Forelimb muscle (tissue), 1 donor: ENCODE measurements around the gene HYAL2. TPM values are rescaled to one million over a fixed set of nuclear protein-coding genes. Genes with fewer than 3 reads are reported as not detected.
"Not testable (repeated sequence)": the region's sequence is repeated elsewhere in the genome, so short reads cannot be mapped to it uniquely, and the experiment has no call there.

Experiments
- DNase-seq: peaks from one replicate; pipeline ENCODE4 v3.0.0-alpha.2; 2013; ENCODE audit warnings: low read depth
- polyA plus RNA-seq: library from polyadenylated mRNA; unstranded; fragments of 120-200 nt; gene quantifications from one replicate; pipeline ENCODE4 v1.2.1, GENCODE V29; 2013; ENCODE audit not compliant: insufficient read length

HYAL2 gene
- polyA plus RNA-seq, 1 donor = 39.7 TPM

- not testable (repeated sequence) for DNase-seq
Measured at GRCh38 chr3:50312041-50312440, 10.5 kb downstream of the HYAL2 start.

GRCh38 chr3:50304601-50305000 lies 17.9 kb downstream of the HYAL2 start:
- no peak for DNase-seq

- DNase-seq = no peak
Measured at GRCh38 chr3:50303013-50303815, 19.3 kb downstream of the HYAL2 start, which contains the start of gene HYAL1. Gene HYAL1, minus strand, starts transcription at chr3:50303574. Its CDS starts 618 bp downstream, at chr3:50302956.

GRCh38 chr3:50302095-50303012 lies 20.2 kb downstream of the HYAL2 start:
- DNase-seq = no peak

DNA sequence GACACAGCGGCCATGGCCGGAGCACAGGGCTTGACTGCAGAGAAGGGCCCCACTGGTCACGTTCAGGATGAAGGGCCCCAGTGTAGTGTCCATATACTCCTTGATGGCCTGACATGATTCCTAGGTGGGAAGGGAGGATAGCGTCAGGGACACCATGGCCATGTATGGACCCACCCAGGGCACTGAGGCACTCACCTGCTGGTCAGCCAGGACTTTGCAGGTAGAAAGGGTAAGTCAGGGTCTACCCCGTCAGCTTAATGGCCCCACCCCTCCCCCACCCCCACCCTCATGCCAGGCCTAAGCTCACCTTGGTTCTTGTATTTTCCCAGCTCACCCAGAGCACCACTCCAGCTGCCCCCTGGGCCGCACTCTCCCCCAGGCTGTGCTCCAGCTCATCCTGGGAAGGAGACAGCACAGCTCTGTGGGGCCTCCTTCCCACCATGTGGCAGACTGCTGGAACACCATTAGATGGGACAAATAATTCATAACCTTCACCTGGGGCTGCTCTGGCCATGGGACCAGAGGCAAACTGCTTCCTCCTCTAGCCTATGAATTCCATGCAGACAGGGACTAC lies 21.8 kb downstream of the HYAL2 start:
- no peak for DNase-seq

GRCh38 chr3:50299929-50300680 lies 22.4 kb downstream of the HYAL2 start:
- DNase-seq = no peak

DNA sequence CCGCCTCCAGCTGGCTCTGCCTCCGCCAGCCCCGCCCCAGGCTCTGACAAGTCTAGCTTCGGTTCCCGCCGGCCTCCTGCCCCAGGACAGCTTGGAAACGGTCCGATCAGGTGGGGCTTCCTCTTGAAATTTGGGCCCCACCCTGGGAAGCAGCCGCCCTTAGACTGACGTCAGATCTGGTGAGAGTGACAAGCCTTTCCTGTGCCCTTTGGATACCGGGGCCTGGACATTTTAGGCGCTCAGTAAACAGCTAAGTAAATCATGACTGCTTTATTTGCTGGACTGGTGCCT lies 23.0 kb downstream of the HYAL2 start:
- no peak for DNase-seq

DNA sequence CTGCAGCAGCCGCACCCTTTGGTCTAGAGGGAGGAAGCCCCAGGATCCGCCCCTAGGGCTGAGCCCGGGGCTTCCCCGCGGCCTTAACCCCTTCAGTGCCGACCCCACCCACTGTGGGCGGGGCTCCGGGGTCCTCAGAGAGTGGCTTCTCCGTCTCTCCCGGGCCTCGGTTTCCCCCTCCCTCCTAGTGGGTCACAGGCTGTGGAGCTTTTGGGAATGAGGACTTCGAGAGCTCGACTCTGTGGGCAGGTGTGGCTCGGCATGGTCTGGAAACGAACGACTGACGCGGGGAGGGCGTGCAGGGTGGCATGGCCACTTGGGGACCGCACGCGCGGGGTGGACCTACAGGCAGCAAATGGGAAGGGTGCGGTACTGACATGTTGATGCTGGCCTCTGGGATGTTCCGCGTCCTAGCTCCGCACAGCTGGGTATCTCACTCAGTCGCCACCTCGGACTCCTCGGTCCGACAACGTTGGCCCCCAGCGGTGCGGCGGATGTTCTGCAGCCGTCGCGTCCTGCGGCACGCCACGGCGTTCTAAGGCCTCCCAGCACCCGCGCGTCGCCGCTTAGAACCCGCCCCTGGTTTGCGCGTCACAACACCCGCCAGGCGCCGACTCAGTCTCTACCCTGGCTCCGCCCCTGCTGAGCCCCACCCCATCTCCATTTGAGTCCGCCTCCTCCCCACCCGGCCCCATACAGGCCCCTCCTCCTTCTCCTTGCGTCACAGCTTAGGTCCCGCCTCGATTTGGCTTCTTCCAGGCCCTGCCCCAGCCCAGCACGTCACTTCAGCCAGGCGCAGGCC lies 23.5 kb downstream of the HYAL2 start, which contains the start of the genes HYAL3 and NAA80:
Gene HYAL3 (minus strand): TSS at position 570 of the 802 bp plus-strand sequence. CDS start 3,803 bp downstream, outside the sequence.
Gene NAA80 (minus strand): TSS at position 570 of the 802 bp plus-strand sequence. CDS start 1,942 bp downstream, outside the sequence.
- DNase-seq = peak; percentile 96

DNA sequence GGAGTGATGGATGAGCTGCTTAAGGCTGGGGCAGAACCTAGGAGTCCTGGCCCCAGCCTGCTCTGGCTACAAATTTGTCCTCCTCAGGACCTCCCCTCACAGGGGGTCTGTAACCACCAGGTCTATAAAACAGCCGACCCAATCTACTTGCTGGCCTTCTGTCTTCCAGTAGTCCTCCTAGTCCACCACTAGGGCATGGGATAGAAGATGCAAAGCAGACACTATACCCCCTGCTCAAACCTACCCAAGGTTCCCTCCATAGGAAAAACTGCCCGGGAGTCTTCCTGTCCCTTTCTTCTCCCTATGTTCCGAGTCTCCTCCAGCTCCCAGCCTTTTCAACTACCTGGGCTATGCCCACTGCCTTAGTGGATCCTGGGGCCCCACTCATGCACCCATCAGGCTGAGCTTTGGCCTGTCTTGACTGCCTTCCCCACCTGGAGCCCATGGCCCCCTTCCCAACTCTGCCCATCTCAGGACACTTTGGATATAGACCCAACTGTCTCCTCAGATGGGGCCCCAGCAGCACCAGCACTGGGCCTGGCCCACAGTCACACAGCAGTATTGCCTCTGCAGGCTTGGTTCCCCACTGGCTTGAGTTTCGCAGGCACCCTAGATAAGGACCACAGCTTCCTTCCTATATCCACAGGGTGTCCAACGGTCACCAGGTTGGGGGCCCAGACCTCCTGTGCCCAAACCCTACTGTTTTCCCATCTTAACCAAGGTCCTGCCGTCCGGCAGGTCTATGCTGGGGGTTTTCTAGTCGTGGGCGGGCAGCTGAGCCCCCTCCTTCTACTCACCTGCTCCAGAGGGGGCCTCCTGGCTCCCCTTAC lies 24.4 kb downstream of the HYAL2 start:
- DNase-seq = no peak

GRCh38 chr3:50297384-50297775 lies 25.2 kb downstream of the HYAL2 start:
- DNase-seq = no peak

DNA sequence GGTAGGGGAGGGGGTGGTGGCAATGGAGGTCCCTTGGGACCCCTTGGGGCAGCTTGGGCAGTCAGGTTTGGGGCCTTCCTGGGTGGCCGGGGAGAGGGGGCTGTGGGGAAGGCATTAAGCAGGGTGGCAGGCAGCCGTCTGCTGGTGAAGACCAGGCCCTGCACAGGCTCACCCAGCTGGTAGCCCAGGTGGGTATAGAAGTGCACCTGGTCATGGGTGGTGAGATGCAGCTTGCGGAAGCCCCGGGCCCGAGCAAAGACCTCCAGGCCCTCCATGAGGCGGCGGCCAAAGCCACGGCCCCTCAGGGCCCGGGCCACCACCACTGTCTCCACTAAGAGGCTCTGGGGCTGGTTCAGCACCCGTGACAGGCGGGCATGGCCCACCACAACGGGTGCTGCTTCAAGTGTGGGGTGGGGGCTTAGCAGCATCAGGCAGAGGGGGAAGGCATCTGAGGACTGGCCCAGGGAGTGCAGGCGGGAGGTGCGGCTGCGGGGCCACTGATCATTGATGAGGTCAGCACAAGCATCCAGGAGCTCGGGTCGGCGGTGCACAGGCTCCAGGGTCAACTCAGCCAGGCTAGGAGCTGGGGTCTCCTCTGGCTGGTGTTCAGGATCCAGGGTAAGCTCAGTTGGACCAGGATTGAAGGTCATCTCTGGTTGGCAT lies 25.7 kb downstream of the HYAL2 start:
- no peak for DNase-seq

DNA sequence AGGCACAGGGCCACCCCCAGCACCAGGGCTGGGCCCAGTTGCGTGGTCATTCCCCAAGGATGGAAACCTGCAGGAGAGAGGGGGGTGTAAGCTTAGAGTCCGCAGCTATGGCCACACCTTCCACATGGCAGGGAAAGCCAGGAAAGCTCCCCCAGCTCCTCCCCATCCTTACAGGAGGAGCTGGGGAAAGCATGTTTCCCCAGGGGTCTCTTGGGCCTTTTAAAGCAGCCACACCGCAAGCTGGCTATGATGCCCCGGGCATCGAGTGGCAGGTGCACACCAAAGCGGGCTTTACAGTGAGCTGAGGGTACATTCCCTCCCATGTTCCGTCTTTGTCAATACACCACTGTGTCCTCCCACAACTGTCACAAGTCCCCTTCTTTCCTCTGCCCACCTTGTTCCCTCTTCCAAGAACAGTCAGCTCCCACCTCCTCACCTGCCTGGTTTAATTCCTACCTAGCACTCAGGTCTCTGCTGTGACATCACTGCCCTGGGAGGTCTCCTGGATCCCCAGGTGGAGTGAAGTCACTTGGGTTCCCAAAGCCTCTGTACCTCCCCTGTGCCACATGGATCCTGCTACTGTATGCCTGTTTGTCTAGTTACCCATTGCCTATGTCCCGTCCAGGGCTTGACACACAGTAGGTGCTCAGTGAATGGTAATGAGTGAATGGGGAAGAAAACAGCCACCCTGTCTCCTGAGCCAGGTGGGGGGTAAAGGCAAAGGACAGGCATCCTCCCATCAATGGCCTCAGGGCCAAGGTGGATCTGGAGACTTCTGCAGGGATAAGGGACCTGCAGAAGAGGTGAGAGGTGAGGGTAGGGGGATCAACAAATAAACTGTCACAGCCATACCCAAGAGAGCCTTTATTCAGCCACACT lies 26.8 kb downstream of the HYAL2 start:
- no peak for DNase-seq

- no peak for DNase-seq
Measured at GRCh38 chr3:50294492-50295403, 27.8 kb downstream of the HYAL2 start.

- DNase-seq = no peak
Measured at GRCh38 chr3:50294089-50294488, 28.5 kb downstream of the HYAL2 start.

DNA sequence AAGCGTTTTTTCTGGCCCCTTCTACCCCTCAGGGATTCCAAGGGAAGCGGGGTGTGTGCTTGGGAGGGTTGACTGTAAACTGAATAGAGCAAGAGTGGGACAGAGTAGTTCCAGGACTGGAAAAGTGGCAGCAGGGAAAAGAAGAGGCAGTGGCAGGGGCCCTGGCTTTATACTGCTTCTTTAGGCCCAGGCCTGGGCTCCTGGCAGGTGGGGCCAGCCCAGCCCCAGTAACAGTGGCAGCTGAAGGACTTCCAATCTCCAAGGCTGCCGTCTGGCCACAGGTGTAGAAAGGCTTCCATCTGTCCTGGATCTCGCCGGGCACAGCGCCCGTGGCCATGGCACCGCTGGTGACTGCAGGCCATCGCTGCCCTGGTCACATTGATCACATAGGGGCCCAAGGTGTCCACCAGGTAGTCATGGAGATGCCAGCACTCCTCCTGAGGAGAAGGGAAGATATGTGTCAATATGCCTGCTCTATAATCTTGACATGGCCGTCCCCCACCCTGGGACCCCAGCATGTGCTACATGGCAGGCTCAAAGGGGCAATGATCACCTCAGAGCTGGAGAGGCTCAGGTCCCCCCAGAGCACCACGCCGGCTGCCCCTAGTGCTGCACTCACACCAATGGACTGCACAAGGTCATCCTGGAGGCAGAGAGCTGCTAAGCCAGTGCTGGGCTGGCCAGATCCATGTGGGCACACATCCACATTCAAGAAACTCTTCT lies 29.3 kb downstream of the HYAL2 start:
- no peak for DNase-seq
